Rectal smooth muscle tissue (tissue), 1 donor: ENCODE measurements around the gene F10.

ENCODE experiments used
- H3K27ac ChIP-seq: one replicate; pipeline ENCODE4 v1.7.0; 2013; ENCODE audit warnings: low read depth, low read length, inconsistent platforms
- H3K27me3 ChIP-seq: one replicate; pipeline ENCODE4 v1.7.0; 2013; ENCODE audit warnings: low read length; ENCODE audit not compliant: control insufficient read depth, insufficient read depth
- H3K36me3 ChIP-seq: one replicate; pipeline ENCODE4 v1.7.0; 2013; ENCODE audit warnings: low read length; ENCODE audit not compliant: control insufficient read depth, insufficient read depth
- H3K4me1 ChIP-seq: one replicate; pipeline ENCODE4 v1.7.0; 2013; ENCODE audit warnings: low read length; ENCODE audit not compliant: control insufficient read depth, insufficient read depth
- H3K4me3 ChIP-seq: one replicate; pipeline ENCODE4 v1.7.0; 2013; ENCODE audit warnings: low read length
- H3K9ac ChIP-seq: one replicate; pipeline ENCODE4 v1.7.0; 2013; ENCODE audit warnings: low read length

Gene F10

DNA sequence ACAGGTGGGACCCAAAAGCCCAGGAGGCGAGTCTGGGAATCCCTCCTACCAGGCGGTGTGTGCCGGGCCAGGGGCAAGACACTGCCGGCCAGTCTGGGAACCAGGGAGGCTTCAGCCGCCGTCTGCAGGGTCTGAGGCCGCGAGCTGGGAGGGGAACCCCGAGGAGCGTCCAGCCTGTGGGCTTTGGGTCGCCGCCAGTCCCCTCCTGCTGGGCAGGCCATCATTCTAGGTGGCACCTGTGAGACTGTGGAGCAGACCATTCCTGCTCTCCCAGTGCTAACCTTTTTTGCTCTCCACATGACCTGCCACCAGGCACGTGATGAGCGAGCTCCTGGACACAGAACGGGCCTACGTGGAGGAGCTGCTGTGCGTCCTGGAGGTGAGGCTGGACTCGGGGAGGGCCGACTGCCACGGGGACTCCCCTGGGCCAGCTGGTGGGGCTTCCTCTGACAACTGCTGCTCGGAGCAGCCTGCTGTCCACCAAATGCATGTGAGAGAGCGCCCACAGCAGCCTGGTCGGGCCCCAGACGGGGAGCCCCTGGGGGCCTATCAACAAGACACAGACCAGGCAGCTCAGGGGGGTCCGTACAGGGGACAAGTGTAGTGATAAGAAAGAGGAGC, 41.6 kb upstream of the F10 start:
- peaks cover 2% of the 10 kb centered on the region for H3K36me3 ChIP-seq
- no peaks in the 10 kb centered on the region for H3K4me1 ChIP-seq
- H3K27ac ChIP-seq: no peak overlapping the region
- H3K9ac ChIP-seq: no peak overlapping the region
- H3K27me3 ChIP-seq: no peaks in the 10 kb centered on the region
- H3K4me3 ChIP-seq: no peak overlapping the region

DNA sequence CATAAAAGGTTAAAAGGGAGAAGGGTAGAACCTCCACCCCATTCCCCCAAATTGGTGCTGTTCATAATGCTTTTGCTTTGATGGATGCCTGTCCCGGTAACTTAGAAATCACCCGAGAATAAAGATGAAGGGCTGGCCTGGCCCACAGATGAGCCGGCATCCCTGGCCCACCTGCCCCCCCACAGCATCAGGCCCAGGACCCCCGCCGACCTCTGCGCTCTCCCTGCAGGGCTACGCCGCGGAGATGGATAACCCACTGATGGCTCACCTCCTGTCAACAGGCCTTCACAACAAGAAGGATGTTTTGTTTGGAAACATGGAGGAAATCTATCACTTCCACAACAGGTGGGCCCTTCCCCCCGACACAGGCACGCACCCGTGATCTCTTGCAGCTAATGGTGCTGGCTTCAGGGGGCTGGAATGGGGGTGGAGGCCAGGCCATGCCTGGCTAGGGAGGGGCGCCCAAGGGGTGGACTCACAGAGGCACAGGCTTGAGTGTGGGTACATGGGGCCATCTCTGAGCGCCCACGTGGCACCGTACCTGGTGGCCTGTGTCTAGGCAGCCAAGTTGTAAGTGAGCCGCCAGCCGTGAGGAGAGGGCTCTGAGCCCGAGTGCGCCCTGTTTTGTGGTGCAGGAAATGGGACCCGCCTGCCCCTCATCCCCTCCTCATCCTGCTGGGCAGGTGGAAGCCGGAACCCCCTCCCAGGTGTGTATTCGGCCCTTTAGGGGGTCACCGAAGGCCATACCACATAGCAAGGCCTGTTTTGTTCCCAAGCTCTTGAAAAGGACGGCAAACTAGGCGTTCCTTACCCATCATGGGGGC, 40.2 kb upstream of the F10 start:
- Histone ChIP-seq H3K27me3 (no peaks in the 10 kb centered on the region), H3K4me3 (no peak overlapping the region), H3K4me1 (no peaks in the 10 kb centered on the region), H3K27ac (no peak overlapping the region), H3K9ac (no peak overlapping the region), H3K36me3 (peaks cover 2% of the 10 kb centered on the region)

DNA sequence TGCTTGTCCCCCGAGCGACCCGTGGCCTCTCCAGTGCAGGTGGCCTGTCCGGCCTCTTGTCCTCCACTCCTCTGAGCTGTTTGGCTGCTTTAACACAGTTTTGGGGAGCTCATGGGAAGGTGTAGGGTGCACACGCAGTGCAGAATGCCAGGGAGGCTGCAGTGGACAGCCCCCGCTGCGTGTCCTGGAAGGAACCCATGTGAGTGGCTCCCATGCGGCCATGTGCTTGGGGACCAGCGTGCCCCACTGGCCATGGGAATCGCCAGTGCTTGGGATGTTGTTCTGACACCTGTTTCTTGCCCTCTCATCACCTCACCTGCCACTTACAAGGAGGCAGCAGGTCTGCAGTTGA, 39.6 kb upstream of the F10 start:
- no peak overlapping the region for H3K4me3 ChIP-seq
- no peak overlapping the region for H3K27ac ChIP-seq
- no peak overlapping the region for H3K9ac ChIP-seq
- H3K36me3 ChIP-seq: peaks cover 2% of the 10 kb centered on the region
- H3K27me3 ChIP-seq: no peaks in the 10 kb centered on the region
- H3K4me1 ChIP-seq: no peaks in the 10 kb centered on the region

DNA sequence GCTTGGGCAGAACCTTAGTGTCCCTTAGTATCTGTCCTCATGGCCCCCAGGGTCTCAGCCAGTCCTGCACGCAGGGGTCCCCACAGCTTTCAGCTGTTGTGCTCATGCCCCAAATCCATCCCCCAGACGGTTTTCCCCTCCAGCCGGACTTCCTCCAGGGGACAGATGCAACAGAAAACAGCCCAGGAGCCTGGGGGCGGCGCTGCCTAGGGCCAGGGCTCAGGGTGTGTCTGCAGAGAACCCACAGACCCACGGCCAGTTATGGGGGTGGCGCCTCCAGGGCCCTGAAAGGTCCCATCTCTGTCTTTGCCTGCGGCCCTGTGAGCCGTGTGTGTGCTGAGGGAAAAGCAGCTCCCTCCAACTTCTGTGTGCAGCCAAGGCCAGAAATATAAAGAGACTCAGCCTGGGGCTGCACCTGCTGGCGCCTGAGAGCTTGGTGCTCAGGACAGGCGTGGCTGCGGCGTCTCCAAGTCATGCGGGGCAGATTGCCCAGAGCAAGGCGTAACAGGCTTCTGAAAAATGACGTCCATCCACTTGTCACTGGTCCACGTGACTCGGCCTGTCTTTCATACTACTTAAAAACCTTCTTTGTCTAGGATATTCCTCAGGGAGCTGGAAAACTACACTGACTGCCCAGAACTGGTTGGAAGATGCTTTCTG, 39.1 kb upstream of the F10 start:
- Histone ChIP-seq H3K9ac (no peak overlapping the region), H3K27ac (no peak overlapping the region), H3K4me1 (no peaks in the 10 kb centered on the region), H3K4me3 (no peak overlapping the region), H3K36me3 (peaks cover 2% of the 10 kb centered on the region), H3K27me3 (no peaks in the 10 kb centered on the region)

DNA sequence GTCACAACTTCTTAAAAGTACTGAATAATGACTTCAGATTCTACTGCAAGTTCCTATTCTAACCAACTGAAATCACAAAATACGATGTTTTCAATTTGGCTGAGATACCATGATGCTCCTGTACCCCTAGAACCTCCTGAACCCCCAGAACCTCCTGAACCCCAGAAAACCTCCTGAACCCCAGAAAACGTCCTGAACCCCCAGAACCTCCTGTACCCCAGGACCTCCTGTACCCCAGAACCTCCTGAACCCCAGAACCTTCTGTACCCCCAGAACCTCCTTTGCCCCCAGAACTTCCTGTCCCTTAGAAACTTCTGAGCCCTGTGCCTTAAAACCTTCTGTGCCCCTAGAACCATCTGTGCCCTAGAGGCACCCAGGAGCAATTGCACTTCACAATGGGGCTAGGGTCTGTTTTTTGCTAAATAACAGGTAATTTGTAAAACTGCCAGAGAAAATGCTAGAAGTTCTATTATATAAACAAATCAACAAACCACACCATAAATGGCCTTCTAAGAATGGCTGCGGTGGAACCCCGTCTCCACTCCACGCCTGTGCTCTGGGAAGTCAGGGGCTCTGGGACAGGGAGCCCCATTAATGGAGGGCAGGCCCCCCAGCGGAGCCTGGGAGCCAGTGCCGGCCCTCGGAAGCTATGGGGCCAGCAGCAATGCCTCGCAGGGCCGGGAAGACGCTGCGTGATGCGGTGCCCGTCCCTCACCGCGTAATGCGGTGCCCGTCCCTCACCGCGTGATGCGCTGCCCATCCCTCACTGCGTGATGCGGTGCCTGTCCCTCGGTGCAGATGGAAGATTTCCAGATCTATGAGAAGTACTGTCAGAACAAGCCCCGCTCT, 38.3 kb upstream of the F10 start:
- H3K27ac ChIP-seq: no peak overlapping the region
- H3K4me3 ChIP-seq: no peak overlapping the region
- no peaks in the 10 kb centered on the region for H3K4me1 ChIP-seq
- H3K9ac ChIP-seq: no peak overlapping the region
- no peaks in the 10 kb centered on the region for H3K27me3 ChIP-seq
- H3K36me3 ChIP-seq: peaks cover under 1% of the 10 kb centered on the region

DNA sequence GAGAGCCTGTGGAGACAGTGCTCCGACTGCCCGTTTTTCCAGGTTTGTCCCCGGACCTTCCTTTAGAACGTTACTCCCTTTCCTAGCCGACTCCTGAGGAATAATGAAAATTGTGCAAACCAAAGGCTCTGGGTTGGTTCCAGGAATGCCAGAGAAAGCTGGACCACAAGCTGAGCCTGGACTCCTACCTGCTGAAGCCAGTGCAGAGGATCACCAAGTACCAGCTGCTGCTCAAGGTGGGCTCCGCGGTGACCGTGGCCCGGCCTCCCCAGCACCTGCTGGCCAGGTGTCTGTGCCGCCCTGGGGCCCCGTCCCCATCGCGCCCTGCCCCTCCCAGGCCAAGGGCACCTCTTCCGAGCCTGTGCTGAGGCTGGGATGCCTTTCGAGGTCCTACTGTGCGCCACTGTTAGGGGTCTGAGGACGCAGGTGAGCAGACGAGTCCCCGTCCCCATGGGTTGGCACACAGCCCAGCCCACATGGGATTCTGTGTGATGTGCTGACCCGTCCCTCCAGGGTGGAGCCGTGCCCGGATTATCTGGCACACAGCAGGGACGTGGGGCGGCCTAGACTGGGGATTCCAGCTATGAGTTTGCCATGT, 37.6 kb upstream of the F10 start:
- no peak overlapping the region for H3K4me3 ChIP-seq
- no peaks in the 10 kb centered on the region for H3K36me3 ChIP-seq
- H3K27ac ChIP-seq: no peak overlapping the region
- no peaks in the 10 kb centered on the region for H3K27me3 ChIP-seq
- H3K4me1 ChIP-seq: no peaks in the 10 kb centered on the region
- H3K9ac ChIP-seq: no peak overlapping the region

DNA sequence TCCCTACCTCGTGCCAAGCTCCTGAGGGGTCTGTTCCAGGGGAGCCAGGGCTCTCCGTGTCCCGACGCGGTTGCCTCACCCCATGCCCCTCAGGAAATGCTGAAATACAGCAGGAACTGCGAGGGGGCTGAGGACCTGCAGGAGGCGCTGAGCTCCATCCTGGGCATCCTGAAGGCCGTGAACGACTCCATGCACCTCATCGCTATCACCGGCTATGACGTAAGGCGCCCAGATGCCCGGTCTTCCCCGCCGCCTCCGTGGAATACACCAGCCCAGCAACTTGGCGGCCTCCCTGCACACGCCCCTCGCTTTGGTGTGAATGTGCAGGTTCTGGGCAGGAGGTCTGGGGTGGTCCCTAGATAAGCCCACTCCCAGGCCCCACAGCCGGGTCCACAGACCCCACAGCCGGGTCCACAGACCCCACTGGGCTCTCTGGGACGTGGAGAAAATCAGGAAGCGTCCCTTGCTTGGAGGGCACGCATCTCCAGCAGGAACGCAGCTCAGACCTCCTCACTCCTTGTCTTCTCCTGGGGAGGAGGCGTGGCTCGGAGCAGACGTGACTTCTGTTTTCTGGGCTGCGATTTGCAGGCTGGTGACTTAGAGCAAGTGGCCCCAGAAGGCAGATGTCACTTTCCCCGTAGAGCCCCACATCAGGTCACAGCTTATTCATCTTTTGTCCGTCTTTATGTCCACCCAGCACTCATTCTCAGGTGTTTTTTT, 36.4 kb upstream of the F10 start:
- Histone ChIP-seq H3K4me3 (no peak overlapping the region), H3K9ac (no peak overlapping the region), H3K27ac (no peak overlapping the region), H3K4me1 (no peaks in the 10 kb centered on the region), H3K27me3 (no peaks in the 10 kb centered on the region), H3K36me3 (no peaks in the 10 kb centered on the region)

DNA sequence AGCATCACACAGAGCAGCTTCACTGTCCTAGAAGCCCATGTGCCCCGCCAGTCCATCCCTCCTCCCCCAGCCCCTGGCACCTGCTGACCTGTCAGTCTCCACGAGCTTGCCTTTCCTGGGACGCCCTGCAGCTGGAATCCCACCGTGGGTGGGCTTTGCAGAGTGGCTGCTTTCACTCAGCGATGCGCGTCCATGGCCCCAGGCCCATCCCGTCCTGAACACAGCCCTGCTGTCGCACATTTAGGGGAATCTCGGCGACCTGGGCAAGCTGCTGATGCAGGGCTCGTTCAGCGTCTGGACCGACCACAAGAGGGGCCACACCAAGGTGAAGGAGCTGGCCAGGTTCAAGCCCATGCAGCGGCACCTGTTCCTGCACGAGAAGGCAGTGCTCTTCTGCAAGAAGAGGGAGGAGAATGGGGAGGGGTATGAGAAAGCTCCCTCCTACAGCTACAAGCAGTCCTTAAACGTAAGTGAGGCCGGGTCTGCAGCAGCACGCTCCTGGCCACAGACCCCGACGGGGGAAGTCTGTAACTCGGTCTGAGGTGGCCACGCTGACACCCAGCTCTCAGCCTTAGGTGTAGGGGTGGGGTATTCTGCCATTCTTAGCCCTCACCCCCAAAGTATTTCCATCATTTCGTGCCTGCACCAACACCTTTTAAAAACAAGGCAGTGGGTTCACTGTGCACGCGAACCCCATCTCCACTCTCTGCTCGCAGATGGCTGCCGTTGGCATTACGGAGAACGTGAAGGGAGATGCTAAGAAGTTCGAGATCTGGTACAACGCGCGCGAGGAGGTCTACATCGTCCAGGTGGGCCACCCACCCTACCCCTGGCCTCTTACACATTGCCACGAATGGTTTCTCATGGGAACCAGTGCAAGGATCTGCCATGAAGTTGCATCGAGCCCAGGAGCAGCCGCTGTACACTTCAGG, 35.3 kb upstream of the F10 start:
- no peak overlapping the region for H3K4me3 ChIP-seq
- H3K27me3 ChIP-seq: no peaks in the 10 kb centered on the region
- H3K36me3 ChIP-seq: no peaks in the 10 kb centered on the region
- H3K27ac ChIP-seq: no peak overlapping the region
- H3K9ac ChIP-seq: no peak overlapping the region
- H3K4me1 ChIP-seq: no peaks in the 10 kb centered on the region

DNA sequence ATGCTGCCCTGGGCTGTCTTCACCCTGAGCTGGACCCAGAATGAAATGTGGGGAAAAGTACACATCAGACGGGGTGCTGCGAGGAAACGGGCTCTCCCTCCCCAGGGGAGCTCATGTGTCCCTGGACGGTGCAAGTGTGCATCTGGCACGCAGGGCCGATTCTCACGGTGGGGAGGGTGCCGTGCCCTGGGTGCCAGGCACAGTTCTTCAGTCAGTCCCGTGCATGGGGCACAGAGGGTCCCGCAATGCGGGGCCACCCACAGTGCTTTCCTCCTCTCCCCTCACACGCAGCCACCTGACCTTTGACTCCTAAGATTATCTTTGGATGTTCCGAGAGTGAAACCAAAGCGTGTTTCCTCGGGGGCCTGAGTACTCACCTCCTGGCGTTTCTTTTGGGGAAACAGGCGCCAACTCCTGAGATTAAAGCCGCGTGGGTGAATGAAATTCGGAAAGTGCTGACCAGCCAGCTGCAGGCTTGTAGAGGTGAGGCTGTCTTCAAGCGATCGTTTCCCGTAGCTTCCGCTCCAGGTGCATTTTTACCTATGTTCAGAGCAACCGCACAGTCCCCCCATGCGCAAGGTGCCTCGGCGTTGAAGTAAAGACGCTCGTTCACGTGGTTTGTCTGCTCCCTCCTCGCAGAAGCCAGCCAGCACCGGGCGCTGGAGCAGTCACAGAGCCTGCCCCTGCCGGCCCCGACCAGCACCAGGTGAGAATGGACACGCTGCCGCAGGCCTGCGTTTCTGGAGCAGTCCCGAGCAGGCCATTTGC, 34.5 kb upstream of the F10 start:
- no peak overlapping the region for H3K4me3 ChIP-seq
- H3K4me1 ChIP-seq: no peaks in the 10 kb centered on the region
- H3K27me3 ChIP-seq: no peaks in the 10 kb centered on the region
- H3K9ac ChIP-seq: no peak overlapping the region
- H3K27ac ChIP-seq: no peak overlapping the region
- H3K36me3 ChIP-seq: no peaks in the 10 kb centered on the region

DNA sequence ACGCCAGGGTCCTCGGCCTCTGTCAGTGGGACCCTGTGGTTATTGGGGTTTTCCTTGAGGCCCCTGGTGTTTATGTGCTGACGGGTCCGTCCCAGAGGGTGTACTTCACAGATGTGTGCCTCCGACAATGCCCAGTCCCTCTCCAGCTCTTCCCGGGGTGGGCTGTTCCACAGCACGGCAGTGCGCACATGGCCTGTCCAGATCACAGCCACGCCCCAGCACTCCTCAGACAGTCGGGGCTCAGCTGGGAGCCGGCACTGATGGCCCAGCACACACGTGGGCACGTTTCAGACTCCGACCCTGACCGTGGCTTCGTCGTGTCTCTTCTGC, 33.9 kb upstream of the F10 start:
- no peak overlapping the region for H3K9ac ChIP-seq
- no peaks in the 10 kb centered on the region for H3K4me1 ChIP-seq
- no peak overlapping the region for H3K27ac ChIP-seq
- no peak overlapping the region for H3K4me3 ChIP-seq
- H3K27me3 ChIP-seq: no peaks in the 10 kb centered on the region
- H3K36me3 ChIP-seq: no peaks in the 10 kb centered on the region
